Effector CD4-positive, alpha-beta T cell (primary cell): ENCODE results near the gene CNPY3.

ENCODE experiments used
- DNase-seq: peaks from one replicate; pipeline ENCODE4 v3.0.0-alpha.2; 2020

The CNPY3 gene

DNA sequence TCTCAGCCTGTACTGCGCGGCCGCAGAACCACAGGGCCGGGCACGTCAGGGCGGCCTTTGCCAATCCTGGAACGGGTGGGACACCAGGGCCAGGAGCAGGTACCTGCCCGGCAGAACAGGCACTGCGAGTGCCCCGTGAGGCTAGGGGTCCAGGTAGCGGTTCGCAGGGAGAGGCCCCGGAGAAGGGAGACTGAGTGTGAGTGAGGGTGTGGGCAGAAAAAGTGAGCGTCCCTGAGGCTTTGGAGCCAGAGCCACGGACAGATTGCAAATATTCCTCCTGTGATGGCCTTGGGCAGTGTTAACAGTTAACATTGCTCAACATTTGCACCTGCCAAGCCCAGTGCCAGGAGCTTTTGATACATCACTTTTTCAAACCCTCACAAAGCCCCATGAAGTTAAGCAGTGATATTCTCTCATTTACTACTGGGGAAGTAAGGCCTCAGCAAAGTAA is 31.8 kb downstream of the CNPY3 start:
- DNase-seq: no peak

DNA sequence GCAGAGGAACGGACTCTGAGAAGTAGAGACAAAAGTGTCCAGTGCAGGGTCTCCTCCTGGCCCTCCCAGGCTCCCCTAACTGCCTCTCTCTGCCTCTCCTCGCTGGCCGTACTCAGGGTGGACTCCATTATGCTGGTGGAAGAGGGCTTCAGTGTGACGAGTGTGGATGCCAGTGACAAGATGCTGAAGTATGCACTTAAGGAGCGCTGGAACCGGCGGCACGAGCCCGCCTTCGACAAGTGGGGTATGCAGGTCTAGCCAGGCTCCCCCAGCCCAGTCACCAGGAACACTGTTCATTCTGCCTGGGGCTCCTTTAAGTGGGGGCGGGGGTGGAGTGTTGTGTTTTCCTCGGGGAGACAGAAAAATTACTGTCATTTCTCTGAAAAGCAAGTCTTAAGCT is 32.8 kb downstream of the CNPY3 start:
- DNase-seq: no peak

DNA sequence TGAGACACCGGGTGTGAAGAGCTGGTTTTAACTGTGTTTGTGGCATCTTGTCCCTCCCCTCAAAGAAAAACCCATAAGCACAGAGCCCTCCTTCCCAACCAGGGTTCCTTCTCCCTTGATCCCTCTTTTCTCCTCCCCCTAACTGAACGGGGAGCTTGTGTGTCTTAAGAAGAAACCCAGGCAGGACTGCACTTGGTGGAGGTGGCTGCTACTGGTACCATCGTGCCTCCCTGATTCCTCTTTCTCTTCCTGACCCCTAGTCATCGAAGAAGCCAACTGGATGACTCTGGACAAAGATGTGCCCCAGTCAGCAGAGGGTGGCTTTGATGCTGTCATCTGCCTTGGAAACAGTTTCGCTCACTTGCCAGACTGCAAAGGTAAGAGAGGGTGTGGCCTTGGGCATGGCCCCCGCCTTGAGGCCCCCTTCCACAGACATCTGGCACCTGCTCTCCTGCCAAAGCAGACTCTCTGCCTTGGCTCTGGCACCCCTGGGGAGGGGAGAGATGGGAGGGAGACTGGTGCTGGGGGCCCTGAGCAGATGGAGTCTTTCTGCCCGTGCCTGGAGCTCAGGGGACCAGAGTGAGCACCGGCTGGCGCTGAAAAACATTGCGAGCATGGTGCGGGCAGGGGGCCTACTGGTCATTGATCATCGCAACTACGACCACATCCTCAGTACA is 33.4 kb downstream of the CNPY3 start:
- no peak for DNase-seq

DNA sequence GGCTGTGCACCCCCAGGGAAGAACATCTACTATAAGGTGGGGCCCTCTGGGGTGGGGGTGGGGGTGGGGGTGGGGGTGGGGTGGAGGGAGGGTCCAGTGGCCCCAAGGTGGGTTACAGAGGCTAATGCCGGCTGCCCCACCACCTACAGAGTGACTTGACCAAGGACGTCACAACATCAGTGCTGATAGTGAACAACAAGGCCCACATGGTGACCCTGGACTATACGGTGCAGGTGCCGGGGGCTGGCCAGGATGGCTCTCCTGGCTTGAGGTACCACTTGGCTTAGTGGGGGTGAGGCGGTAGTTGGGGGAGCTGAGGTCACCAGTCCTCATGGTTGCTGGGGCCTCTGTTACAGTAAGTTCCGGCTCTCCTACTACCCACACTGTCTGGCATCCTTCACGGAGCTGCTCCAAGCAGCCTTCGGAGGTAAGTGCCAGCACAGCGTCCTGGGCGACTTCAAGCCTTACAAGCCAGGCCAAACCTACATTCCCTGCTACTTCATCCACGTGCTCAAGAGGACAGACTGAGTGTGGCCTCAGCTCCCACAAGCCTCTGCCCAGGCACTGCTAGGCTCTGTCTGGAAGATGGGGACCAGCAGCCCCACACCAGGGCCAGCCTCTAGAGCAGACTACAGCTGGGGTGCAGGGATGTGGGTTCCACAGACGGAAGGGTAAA is 34.0 kb downstream of the CNPY3 start:
- DNase-seq: no peak

DNA sequence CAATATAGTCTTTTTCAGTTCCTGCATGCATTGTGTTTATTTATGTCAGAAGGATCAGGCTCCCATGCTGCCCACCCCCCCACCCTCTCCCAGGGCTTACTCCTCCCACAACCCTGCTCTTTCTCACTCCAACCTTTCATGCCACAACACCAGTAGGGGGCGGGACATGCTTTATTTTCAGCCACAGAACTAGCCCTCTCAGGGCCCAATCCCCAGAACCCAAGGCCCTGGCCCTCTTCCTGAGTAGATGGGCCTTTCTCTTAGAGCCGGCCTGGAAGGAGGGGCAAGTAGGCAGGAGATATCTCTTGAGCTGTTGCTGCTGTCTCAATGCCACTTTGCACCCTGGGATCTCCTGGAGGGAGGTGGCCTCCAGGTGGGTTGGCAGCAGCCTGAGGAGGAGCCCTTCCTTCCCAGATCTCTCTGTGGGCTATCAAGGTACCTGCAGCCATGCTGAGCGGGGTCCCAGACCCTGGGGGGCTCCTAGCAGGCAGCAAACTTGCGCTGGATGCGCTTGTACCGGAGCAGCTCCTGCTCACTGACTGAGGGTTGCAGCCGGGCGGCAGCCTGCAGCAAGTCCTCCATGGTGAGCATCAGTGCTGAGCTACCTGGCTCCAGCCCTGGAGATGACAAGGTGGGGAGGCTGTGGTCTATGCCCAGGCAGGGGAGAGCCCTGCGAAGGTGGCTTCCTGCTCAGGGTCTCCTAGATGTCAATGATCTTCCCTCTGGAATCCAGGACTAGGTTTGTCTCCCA is 34.8 kb downstream of the CNPY3 start:
- DNase-seq: no peak

DNA sequence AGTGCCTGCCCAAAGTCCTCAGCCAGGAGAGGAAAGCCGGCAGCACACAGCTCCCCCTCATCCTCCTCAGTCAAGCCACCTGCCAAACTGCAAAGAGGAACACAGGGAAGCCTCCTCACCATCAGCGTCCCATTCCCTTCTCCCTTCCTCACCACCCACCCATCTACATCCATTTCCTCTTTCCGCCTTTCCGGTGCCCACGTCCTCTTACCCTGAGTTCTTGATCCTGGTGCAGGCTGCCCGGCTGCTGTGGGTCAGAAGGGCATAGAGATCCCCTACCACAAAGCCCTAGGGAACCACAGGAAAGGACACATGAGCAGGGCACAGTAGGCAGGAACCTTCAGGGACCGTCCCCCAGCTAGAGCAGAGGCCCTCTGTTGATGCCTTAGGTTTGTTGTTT is 37.3 kb downstream of the CNPY3 start:
- no peak for DNase-seq

DNA sequence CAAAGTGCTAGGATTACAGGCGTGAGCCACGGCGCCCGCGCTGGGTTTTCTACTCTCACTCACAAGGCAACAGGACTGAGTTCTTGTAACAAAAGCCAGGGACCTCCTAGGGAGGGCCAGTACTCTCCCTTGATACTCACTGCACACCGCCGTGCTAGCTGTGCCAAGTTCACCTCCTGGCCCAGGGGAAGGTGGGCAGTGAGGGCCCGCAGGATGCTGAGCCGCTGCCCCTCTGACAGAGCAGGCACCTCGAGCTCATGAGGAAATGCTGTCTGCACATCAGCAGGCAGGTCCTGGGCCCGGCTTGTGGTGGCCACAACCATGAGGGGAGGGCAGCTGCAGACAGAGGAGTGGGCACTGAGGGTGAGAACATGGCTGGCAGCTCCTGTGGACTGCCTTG is 37.9 kb downstream of the CNPY3 start:
- no peak for DNase-seq

DNA sequence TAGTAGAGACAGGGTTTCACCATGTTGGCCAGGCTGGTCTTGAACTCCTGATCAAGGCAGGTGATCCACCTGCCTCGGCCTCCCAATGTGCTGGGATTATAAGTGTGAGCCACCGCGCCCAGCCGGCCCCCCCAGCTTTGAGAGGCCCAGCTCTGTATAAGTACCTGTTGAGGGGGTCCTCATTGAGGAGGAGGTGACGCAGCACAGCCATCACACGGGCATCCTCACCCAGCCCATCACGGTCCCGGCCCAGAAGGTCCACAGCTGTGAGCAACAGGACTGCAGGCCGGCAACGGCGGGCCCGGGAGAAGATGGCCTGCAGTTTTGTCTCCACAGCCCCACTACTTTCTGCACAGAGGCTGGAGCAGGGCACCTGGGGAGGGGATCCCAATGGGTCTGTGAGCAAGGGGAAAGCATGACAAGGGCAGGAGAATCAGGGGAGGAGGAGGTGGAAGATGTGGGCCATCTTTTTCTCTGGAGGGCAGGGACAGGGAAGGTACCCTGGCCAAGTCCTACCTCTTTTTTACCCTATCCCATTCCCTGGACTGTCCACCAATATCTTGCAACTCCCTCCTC is 38.9 kb downstream of the CNPY3 start:
- no peak for DNase-seq

DNA sequence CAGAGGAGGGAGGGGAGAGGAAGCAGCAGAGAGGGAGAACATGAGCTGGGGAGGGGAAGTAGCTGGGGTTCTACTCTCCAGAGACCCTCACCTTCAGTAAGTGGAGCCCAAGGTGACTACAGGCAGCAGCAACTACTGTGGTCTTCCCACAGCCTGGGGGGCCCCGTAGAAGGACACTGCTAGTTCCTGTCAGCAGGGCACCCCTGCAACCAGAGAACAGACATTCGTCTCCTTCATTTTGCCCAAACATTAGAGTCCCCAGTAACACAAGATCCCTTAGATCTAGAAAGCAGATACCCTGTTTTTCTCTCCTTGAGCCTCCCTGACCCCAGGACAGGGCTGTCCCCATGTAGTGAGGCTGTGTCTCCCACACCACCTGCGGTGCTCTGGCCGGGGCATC is 39.5 kb downstream of the CNPY3 start:
- no peak for DNase-seq

DNA sequence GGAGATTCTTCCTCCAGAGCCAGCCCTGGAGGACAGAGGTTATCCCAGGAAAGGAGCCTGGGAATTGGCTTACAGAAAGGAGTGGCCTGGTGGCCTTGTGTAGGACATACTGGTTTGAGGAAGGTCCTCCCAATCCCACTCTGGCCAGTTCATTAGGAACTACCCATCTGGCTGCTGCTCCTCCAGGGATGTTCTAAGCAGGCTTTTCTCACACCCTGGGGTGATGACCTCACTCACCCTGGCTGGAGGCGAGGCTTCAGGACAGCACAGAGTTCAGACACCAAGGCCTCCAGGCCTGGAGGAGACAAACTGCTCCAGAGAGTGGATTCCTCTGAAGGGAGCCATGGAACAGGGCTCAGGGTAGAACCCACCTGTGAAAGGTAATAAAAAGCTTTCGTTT is 40.2 kb downstream of the CNPY3 start:
- DNase-seq: no peak

DNA sequence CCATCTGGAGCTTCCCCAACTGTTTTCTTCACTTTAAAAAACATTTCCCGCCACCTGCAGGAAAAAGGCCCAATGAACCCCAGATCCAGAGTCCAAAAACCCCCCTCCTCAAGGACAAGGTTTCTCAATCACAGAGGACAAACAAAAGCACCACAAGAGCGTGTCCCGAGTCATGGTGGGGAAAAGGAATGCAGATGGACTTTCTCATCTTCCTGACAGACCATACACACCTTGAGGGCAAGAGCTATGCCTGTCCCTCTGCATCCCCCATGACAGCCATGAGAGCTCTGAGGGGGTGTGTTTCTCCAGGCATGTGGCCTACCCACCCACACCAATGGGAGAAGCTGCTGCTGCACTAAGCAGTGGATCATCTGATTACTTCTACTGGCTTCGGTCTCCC is 40.7 kb downstream of the CNPY3 start:
- no peak for DNase-seq

DNA sequence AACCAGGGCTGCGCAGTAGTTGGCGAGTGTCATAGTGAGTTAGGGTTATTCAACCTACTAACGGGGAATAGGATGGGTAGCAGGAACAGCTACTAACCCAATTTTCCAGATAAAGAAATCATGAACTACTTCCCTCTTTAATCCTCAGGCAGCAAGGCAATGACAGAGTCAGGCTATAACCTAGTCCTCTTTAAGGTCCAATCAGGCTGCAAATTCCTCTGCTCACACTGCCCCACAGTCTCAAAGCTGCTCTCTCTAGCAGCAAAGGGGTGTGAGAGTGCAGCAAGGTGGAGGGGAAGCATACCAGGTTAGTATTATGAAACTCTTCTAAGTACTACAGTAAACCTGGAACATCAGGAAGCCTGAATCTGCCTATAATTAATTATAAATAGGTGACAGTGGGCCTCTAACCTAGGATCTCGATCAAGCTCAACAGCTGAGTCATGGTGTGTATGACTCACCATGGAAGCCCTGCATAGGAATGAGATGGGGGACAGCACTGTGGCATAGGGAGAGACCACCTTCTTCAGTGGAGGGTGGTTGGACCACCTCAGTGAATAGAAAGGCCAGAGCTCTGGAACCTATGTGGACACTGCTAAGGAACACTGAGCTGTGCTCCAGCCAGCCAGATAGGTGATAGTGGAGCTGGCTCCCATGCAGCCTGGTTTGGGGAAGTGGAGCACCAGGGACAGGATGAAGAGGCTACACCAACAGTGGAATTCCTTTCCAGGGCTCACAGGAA is 41.8 kb downstream of the CNPY3 start:
- DNase-seq: no peak

DNA sequence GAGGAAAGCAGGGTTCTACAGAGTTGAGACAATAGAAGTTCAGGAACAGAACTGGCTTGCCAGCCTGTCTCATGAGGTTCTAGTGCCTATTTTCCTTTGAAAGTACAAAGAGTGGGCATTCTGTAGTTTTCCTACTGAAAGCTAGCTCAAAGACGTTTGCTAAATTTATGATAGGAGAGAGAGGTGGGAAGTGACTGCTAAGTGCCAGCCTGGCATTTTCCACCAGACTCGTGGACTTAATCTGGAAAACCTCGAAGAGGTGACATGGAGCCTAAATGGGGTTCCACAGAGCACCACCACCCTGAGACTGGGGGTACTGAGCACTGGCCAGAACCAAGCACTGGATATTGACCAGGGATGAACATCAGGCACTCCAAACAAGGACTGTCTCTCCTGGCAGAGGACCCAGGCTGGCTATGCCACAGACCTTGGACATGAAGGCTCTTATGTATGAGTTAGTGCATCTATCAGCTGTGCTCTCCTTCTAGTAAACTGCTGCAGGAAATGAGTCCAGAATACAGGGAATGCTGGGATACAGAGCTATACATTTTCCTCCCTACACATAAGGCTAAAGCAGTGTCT is 42.6 kb downstream of the CNPY3 start:
- no peak for DNase-seq

DNA sequence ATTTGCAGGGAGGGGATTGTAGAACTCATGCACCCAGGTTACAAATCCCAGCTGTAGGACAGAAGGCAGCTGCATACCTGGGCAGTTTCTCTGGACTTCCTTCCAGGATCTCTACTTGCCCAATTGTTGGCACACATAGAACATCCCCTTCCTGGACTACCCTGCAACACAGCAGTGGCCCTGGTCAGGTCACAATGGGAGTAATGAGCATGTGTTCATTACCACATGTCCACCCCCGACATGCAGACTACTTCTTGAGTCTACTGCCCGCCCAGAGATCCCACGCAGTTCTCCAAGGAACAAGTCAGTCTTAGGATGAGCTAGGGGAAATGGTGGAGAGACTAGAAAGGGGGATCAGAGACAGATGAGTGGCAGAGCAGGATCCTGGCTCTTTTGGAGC is 44.6 kb downstream of the CNPY3 start:
- no peak for DNase-seq

DNA sequence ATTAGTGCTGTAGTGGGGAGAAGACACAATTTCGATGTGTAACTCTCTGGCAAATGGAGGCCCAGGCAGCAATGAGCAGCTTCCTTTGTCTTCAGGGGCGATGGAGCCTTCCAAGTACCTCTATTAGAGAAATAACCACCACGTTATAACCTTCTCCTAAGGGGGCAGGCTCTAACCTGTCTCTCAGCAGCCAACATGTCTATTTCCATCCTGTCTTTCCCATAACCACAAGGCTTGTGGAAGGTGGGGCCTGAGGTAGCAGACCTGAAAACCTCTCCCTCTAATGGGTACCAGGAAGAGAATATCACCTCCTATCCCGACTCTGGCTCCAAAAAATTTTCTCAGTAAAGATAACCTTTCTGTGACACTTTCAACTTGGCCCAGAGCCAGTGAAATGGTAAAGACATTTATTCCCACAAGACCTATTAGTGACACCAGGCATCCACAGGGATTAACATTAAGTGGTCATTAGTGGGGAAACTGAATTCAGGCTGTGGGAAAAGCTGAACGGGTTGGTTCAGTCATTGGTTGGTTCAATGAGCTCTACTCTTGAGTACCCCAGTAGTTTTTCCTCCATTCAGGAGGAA is 45.7 kb downstream of the CNPY3 start:
- no peak for DNase-seq

DNA sequence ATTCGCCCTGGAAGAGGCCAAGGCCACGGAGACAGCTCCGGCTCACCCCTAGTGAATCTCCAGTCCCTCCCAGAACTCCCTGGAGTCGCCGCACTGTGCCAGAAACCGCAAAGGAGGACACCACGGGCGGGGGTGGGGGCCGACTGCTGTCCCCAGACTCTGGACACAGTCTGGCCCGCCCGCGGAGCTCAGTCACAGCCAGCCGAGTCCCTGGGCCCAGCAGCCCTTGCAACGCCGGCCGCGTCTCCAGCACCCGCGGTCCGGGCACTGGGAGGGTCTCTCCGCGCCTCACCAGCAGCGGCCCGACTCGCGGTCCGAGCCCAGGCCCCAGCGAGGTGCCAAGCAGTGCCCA is 49.2 kb downstream of the CNPY3 start:
- DNase-seq: no peak

DNA sequence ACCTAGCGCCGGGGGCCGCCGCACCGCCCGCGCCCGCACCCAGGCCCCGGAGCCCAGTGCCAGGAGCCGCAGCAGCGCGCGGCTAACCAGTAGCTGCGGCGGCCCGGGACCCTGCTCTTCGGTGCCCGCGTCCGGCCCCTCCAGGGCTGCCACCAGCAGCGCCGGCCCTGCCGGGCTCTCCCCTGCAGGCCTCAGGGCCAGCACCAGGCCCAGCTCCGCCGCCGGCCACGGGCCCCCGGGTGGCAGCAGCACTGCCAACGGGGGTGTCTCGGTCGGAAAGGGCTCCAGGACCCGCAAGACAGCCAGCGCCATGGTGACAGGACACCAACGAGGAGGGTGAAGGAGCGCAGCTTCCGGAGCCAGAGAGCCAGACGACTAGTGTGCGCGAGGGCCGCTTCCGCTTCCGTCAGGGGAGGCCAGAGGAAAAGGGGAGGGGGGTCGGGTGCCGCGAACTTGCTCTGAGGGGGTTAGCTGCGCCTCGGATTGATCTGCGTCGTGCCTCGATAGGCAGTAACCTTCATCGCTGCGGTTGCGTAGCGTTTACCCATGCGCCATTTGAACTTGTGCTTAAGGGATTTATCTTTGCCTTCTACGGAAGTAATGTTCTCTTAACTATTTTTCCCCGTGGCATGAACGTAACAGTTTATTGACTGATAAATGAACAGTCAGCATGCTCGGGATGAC is 49.7 kb downstream of the CNPY3 start, which contains the start of gene PEX6:
Gene PEX6 (minus strand): TSS at position 343 of the 684 bp plus-strand sequence. CDS start 31 bp downstream, at position 312.
- DNase-seq: peak; percentile 94

DNA sequence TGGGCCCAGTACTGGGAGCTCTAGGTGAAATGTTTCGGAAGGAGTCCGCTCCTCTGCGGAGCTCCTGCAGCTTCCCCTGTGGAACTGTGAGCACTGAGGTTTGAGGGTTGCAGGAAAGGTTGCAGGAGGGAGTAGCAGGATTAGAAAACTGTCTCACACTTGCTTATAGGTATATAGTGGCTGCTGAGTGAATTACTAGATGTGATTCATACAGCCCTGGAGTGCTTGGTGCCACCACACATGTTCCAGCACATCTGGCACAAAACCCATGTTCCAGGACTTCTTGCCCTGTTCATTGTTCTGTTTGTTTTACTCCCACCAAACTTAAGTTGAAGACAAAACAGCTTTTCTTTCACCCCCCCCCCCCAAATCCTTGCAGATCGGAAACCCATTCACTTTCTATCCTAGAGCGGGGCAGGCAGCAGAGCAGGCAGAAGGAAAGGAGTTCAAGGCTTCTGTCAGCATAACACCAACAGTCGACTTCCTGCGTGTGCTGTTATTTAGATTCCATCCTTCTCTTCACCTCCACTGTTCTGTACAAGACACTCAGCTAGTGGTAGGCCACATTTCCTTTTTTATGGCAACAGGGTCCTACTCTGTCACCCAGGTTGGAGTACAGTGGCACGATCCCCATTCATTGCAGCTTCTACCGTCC is 50.4 kb downstream of the CNPY3 start:
- no peak for DNase-seq

DNA sequence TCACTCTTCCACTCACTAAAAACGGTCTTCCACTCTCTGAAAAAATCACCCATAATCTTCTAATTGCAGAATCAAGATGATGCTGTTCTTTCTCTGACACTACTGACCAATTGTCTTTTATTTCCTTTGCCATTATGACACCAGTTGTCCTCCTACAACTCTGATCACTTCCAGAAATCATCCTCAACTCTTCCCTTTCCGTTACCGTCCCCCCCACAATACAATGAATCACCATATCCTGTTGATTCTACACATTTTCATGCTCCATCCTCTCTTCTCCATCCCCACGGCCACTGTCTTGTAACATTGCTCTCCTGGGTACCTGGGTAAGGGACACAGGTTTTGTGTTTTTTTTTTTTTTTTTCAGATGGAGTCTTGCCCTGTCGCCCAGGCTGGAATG is 52.6 kb downstream of the CNPY3 start:
- no peak for DNase-seq

DNA sequence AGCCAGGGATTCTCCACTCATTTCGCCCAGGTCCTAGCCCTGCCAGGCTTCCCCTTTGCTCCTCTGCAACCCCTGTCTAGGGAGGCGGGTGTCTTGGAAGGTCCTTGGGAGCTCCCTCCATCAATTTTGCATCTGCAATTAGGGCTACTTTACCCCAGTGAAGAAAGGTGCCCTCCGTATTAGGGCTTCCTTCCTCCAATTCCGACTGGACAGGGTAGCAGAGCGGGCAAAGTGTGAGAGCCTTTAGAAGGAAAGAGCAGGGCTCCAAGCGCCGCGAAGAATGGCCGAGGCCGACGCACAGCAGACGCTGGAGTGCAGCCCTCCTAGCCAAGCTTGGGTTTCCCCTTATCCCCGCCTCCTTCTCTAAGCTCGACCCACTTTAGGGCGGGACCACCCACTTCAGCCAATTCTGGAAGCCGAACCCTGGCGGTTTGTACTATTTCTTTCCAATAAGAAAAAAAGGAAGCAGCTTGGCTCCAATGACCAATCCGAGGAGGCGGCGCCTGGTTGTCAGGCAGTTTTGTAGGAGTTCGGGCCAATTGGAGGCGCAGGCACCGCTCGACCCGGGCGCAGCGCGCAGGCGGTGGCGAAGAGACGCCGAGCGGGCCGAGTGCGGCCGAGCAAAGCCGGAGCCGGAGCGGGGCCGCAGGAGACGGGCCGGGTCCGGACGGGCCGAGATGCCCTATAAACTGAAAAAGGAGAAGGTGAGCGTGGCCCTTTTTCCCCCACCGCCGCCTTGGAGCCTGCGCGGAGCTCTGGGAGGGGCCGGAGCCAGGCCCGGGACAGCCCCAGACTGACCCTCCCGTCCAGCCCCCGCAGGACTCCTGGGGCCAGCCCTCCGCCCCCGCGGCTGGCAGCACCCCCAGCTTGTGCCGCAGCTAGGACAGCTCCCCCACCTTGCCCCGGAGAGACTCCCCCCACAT is 55.0 kb downstream of the CNPY3 start, which contains the start of gene PPP2R5D:
Gene PPP2R5D (plus strand): TSS at position 570 of the 923 bp plus-strand sequence. CDS start 108 bp downstream, at position 678.
- DNase-seq: peak; percentile 96
